Femur (tissue), 1 donor: ENCODE data around the gene AGPAT1.
"Not testable (repeated sequence)": the region's sequence is repeated elsewhere in the genome, so short reads cannot be mapped to it uniquely, and the experiment has no call there.

Experiments used
- DNase-seq: peaks from one replicate; pipeline ENCODE4 v3.0.0-alpha.2; 2017

AGPAT1 gene

DNA sequence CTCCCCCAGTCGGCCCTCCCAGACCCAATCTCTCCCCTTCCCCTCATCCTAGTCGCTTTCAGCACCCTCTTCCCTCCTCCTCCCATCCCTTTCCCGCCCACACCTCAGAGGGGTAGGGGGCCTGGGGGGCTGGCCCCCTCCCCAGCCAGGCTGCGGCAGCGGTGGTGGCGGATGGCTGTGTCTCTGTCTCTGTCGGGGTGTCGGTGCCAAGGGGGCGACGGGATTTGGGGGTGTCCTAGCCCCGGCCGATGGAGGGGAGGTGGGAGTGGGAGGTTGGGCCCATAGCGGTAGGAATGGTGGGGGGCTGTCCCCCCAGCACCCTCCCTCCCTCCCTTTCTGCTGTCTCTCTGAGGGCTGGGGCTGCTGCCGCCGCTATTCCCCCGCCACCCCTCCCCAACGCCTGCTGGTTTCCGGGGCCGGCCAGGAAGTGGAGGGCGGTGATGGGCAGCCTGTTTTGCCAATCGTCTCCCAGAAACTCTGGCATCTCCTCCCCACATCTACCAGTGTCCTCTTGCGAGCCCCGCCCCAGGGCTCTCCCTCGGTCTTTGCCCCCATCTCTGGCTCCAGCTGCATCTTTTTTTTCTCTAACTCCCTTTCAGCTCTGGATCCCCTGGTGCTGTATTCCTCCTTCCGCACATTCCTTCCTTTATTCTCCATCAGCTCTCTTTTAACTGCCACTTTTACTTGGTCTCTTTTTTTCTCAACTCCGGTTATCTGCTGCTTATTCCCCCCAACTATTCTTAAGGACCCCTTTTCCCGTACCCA is at the start of gene AGPAT1:
Gene AGPAT1 (minus strand): TSS at position 374 of the 765 bp plus-strand sequence. CDS start 4,588 bp downstream, outside the sequence.
- DNase-seq = peak; percentile 99

- no peak for DNase-seq
Measured at GRCh38 chr6:32224696-32225095, 48.8 kb upstream of the AGPAT1 start.

GRCh38 chr6:32223258-32224235 is 47.7 kb upstream of the AGPAT1 start, which contains the start of gene NOTCH4:
Gene NOTCH4, minus strand, starts transcription at chr6:32224067. Its CDS starts 139 bp downstream, at chr6:32223928.
- DNase-seq = no peak

GRCh38 chr6:32222333-32223230 is 46.7 kb upstream of the AGPAT1 start:
- DNase-seq = no peak

- DNase-seq = no peak
Measured at GRCh38 chr6:32220021-32220420, 44.1 kb upstream of the AGPAT1 start.

DNA sequence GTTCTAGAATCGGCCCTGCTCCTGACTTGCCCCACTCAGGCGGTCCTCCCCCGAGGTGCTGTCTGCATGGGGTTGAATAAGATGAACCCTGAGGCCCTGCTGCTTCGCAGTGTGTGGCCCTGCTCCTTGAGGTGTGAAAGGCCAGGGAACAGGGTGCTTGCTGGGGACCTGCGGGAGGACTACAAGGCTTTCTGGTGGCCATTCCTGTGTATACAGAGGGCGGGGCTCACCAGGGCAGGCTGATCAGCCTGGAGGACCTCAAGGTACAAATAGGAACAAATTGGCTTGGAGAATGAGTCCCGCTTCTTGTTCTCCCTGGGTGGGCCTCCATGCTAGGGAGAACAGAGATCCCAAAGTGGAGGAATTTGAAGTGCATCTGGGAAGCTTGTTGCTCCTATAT is 42.3 kb upstream of the AGPAT1 start:
- no peak for DNase-seq

DNA sequence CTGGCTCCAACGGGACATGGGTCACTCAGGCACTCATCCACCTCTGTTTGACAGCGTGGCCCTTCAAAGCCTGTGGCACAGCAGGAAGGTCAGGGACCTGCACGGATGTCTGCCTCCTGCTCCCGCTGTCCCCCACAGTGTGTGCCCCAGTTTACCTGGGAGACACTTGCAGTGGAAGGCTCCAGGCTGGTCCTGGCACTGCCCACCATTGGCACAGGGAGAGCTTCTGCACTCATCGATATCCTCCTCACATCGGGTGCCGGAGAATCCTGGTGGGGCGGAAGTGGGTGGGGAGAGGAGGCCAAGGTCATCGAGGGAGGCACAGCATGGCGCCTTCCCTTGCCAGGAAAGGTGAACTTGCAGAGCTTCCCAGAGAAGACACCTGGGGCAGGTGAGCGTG is 41.1 kb upstream of the AGPAT1 start:
- no peak for DNase-seq

DNA sequence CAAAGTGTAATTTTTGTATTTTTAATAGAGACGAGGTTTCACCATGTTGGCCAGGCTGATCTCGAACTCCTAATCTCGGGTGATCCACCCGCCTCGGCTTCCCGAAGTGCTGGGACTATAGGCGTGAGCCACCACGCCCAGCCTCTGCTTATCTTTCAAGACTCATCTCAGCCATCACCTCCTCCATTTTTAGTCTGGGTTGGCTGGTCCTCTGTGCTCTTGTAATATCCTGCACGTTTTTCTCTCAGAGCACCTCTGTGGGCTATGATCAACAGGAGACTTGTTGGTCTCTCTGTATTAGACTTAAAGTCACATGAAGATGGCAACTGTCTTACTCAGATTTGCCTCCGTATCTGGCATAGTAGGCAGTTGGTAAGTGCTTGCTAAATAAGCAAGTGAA is 40.4 kb upstream of the AGPAT1 start:
- DNase-seq = no peak

DNA sequence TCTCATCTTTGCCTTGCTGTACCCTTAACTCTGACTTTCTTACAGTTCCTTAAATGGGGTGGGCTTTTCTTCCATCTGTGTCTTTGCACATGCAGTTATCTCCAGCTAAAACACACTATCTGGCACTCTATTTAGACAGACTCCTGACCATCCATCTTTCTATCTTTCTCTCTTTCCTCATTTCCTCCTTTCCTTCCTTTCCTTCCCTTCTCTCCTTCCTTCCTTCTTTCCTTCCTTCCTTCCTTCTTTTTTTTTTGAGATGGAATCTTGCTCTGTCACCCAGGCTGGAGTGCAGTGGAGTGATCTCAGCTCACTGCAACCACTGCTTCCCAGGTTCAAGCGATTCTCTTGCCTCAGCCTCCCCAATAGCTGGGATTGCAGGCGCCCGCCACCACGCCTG is 39.7 kb upstream of the AGPAT1 start:
- DNase-seq = no peak

- DNase-seq = no peak
Measured at GRCh38 chr6:32214126-32214525, 38.2 kb upstream of the AGPAT1 start.

- DNase-seq = no peak
Measured at GRCh38 chr6:32213649-32214048, 37.8 kb upstream of the AGPAT1 start.

DNA sequence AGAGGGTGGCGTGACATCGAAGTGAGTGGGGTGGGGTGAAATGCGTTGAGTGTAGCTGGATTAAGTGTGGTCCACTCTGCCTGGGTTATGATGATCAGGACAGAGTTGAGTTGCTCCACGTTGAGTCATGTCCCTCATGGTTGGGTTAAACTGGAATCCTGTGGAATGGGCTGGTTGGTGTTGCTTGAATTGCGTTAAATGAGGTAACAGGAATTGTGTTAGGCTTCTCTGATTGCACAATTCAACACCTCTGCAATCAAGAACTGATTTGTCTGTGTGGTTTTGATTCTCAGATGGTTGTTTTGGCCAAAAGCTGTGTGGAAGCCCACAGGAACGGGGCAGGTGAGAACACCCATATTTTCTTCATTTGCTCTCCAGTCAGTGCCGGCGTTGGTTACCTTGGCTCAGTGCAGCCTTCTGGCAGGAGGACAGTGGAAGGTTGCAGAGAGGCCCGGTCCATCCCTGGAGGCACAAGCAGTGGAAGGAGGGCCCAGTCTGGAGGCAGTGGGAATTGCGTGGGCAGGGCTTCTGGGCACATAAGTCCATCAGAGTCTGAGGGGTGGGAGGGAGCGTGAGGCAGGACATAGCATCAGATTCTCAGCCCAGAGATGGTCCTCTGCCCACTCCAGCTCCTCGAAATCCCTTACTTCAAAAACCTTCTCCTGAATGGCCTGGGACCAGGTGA is 36.3 kb upstream of the AGPAT1 start:
- no peak for DNase-seq

DNA sequence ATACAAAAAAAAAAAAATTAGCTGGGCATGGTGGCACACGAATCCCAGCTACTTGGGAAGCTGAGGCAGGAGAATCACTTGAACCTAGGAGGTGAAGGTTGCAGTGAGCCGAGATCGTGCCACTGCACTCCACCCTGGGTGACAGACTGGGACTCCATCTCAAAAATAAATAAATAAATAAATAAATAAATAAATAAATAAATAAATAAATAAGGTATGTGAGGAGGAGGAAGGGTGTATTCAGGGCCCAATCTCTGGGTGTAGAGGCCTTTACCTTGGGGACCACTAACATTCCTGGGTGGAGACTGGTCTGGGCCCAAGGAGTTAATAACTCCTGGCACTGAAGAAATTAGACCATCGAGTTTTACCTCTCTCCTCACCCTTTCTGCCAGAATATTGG is 35.5 kb upstream of the AGPAT1 start:
- not testable (repeated sequence) for DNase-seq

DNA sequence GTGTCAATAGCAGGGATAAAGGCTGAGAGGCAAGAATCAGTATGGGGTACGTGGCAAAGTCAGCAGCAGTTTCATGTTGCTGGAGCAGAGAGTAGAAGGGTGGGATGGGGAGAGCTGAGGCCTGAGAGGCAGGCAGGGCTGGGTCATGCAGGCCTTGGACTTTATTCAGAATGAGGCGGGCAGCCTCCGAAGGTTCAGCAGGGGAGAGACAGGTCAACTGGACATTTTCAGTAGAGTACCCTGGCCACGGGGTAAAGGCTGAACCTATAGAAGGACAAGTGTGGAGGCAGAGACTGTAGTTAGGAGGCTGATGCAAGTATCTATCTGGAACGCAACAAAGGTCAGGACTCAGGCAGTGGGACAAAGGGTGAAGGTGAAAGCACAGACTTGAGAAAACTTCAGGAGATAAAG is 34.3 kb upstream of the AGPAT1 start:
- no peak for DNase-seq

GRCh38 chr6:32208996-32209395 is 33.1 kb upstream of the AGPAT1 start:
- DNase-seq = no peak

DNA sequence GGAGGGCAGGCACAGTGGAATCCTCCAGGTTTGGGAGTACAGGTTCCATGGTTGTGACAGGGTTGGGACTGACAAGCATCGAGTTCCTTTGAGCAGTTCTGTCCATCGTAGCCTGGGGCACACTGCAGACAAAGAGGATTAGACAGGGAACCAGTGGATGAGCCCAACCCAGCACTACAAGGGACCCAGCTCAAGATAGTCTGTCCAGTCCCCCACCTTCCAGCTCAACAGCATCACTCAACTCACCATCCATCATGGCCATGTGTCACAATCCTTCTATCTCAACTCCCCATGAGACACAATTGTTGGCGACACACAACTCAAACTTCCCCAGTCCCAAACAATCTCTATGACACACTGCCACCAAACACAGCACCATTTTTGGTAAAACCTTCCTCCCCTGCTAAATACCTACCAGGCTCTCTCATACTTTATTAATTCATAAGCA is 28.4 kb upstream of the AGPAT1 start:
- no peak for DNase-seq

DNA sequence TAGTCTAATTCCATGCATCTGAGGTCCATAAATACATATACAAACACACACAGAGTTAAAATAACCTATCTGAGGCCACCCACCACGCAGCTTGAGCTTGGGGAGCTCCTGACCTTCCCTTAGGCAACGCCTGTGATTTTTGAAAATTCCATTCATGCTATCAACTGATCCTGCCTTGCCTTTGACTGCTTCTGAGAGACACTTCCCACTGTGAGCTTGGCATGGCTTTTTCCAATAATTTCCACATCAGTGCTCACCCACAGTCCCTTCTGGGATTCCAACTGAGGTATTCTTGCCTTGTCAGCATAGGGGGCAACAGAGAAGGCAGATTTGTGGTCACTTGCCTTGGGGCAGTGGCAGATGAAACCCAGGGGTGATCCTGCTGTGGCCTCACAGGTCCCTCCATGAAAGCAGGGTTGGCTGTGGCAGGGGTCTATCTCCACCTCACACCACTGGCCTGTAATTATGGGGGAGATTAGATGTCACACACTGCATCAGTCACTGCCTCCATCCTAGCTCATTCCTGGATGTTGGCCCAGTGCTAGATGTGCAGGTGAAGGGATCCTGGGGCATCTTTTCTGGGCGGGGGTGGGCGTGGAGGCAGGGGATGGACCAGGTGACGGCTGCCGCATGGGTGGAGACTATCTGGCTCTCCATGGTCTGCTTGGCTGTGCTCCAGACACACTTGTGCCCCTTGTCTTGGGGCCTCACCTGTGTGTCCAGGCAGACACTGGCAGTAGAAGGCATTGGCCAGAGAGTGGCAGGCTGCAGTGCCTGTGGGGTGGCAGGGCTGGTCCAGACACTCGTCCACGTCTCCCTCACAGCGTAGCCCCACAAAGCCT is 27.8 kb upstream of the AGPAT1 start:
- no peak for DNase-seq

- DNase-seq = no peak
Measured at GRCh38 chr6:32202186-32202585, 26.3 kb upstream of the AGPAT1 start.

- DNase-seq = no peak
Measured at GRCh38 chr6:32200711-32201475, 25.0 kb upstream of the AGPAT1 start.

GRCh38 chr6:32198866-32199265 is 23.0 kb upstream of the AGPAT1 start:
- DNase-seq = no peak
